ENCODE measurements around the gene PLCB1. TPM values are rescaled to one million over a fixed set of nuclear protein-coding genes. Genes with fewer than 3 reads are reported as not detected.

The PLCB1 gene
- total RNA-seq, 3 donors from 2014 or later, result 7.2 to 50.7 (median 8.8) TPM

GRCh38 chr20:8860011-8860495, 728.0 kb downstream of the PLCB1 start:
- ATAC-seq, result no peak
- Histone ChIP-seq H3K4me3 (no peak overlapping the region), H3K9me3 (no peaks in the 10 kb centered on the region), H3K36me3 (ENCODE audit: low read depth) (no peaks in the 10 kb centered on the region), H3K4me1 (ENCODE audit: low read depth) (no peaks in the 10 kb centered on the region)
- no peak for DNase-seq
- intact Hi-C loops (cut with DNase I, micrococcal nuclease), result no loop called here
- no peak for TF ChIP-seq CTCF (IDR thresholded peaks at IDR 0.05)

- DNase-seq, result no peak
- no peaks in the 10 kb centered on the region for H3K4me1 ChIP-seq (ENCODE audit: low read depth)
- H3K4me3 ChIP-seq, result no peak overlapping the region
- ATAC-seq, result no peak
- no peaks in the 10 kb centered on the region for H3K9me3 ChIP-seq
- H3K36me3 ChIP-seq (ENCODE audit: low read depth), result no peaks in the 10 kb centered on the region
- TF ChIP-seq CTCF (IDR thresholded peaks at IDR 0.05), result no peak
- intact Hi-C loops (cut with DNase I, micrococcal nuclease), result no loop called here
These were observed 730.0 kb downstream of the PLCB1 start for GRCh38 chr20:8862092-8862491.

- ATAC-seq, result no peak
- no peak for DNase-seq
- Histone ChIP-seq H3K4me1 (ENCODE audit: low read depth) (no peaks in the 10 kb centered on the region), H3K4me3 (no peak overlapping the region), H3K36me3 (ENCODE audit: low read depth) (no peaks in the 10 kb centered on the region), H3K9me3 (no peaks in the 10 kb centered on the region)
- TF ChIP-seq CTCF (IDR thresholded peaks at IDR 0.05), result no peak
- intact Hi-C loops (cut with DNase I, micrococcal nuclease), result no loop called here
These were observed 733.6 kb downstream of the PLCB1 start for GRCh38 chr20:8865636-8866035.

GRCh38 chr20:8867038-8867740, 735.1 kb downstream of the PLCB1 start:
- H3K36me3 ChIP-seq (ENCODE audit: low read depth), result no peaks in the 10 kb centered on the region
- no peak for ATAC-seq
- no peaks in the 10 kb centered on the region for H3K9me3 ChIP-seq
- intact Hi-C loops (cut with DNase I, micrococcal nuclease), result no loop called here
- no peak overlapping the region for H3K4me3 ChIP-seq
- no peak for TF ChIP-seq CTCF (IDR thresholded peaks at IDR 0.05)
- H3K4me1 ChIP-seq (ENCODE audit: low read depth), result no peaks in the 10 kb centered on the region
- DNase-seq, result no peak

GRCh38 chr20:8870652-8871051, 738.6 kb downstream of the PLCB1 start:
- no peak overlapping the region for H3K4me3 ChIP-seq
- no peaks in the 10 kb centered on the region for H3K9me3 ChIP-seq
- no peaks in the 10 kb centered on the region for H3K4me1 ChIP-seq (ENCODE audit: low read depth)
- H3K36me3 ChIP-seq (ENCODE audit: low read depth), result no peaks in the 10 kb centered on the region
- intact Hi-C loops (cut with DNase I, micrococcal nuclease), result no loop called here
- ATAC-seq (no peak), DNase-seq (no peak)
- TF ChIP-seq CTCF (IDR thresholded peaks at IDR 0.05), result no peak

Measured in mucosa of descending colon (tissue), 3 donors.